Middle frontal gyrus (tissue), 1 donor: ENCODE results near the gene TTC6.

Source experiments
- DNase-seq: peaks from one replicate; pipeline ENCODE4 v3.0.0-alpha.2; 2015; ENCODE audit warnings: low spot score; ENCODE audit errors: extremely low spot score

Gene TTC6

GRCh38 chr14:37595809-37596621 is 586 bp downstream of the TTC6 start:
- DNase-seq, result no peak

DNA sequence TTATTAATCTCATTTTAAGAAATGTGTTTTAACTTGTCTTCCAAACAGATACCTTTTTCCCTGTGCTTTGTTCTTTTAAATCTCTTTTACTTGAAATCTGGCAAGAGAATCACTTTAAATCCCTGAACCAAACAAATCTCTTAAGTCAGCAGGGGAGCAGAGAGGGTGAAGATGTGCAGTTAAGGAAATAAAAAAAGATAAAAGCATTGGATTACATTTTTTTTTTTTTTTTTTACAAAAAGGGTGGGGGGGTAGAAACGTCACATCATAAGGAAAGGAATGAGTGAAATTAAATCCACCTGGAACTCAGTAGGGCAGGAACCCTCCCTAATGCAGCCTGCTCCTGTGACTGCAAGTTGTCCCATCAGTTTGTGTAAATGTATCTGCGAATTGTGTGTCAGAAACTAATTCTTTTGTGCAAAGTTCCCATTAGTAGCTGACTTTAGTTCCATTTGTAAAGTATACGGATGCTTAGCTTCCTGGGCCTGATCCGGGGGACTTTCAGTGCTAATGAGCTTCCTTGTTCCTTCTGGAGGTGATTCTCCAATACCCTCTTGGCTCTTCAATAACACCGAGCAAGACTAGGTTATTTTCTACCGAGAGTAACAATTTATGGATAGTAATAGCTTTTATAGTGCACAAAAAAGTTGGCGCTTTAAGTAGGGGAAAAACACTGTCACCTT is 1.5 kb downstream of the TTC6 start:
- no peak for DNase-seq

GRCh38 chr14:37597538-37597913 is 2.1 kb downstream of the TTC6 start:
- DNase-seq, result no peak

DNA sequence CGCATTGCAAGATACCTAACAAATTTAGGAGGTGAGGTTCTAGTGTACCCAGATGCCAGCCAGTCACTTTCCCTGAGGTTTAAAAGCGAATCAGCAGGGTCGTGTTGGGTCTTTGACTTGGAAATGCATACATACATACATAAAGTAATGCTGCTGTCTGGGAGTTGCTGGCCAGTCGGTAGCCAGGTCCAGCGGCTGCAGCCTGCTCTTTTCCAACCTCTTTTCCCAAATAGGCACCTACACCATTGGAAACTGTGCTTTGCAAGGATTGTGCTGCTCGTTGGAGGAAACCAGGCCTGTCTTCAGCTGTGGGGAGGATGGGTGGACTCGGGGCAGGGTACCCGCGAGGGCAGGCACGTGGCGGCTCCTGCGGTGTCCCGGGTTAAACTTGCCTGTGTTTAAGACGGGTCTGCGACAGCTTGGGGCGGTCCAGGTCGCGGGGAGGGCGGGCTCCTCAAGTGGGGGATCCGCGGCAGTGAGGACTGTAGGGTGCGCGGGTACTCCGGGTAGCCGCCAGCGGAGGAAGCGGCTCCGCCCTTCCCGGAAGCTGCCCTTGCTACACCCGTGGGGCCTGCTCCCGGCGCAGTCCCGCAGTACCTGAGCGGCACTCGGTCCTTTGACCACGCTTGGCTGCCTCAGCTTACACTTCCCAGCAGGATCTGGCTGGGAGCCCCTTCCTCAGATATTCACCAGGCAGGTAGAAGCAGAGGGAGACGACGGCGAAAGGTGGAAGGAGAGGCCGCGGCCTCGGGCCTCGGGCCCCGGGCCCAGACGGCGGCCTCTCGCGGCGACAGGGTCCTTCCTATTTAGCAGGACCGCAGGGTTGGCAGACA is 2.7 kb downstream of the TTC6 start:
- DNase-seq, result no peak

GRCh38 chr14:37598747-37599506 is 3.5 kb downstream of the TTC6 start:
- no peak for DNase-seq

DNA sequence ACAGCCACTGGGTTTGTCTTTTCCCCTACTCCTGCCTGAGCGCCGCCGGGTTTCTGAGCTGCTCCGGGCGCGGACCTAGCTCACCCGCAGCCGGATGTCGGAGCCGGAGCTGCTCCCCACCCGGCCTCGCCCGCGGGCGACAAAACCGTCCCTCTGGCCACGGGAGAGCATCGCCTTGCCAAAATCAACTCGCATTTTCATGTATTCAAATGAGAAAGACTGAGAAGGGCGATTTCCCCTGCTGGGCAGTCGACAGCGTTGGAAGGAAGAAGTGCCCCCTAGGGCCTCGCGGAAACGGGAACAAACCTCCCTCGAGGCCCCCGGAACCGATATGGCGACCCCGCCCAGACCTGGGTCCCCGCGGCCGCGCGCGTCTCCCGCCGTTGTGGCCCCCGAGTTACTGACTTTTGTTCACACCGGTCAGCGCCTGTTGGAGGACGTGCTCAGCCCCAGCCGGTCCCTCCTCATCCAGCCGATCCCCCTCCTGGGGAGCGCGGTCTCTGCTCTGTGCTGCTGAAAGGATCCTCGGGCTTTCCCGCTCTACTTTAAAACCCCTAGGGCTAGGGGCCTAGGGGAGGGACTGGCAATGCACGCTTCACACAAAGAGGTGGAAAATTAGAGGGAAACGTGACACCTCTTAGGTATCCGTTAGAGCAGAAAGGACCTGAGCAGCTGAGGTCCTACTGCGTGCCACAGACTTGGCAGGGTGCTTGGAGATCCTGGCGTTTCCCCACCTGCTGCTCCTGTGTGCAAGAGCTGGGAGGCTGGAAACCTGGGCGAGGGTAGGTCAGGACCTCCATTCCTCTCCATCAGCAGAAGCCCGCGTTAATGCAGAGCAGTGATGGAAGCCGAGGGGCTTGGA is 4.3 kb downstream of the TTC6 start:
- no peak for DNase-seq

- DNase-seq, result no peak
Observed at GRCh38 chr14:37600880-37601741, 5.7 kb downstream of the TTC6 start.

GRCh38 chr14:37601865-37602264 is 6.4 kb downstream of the TTC6 start:
- DNase-seq, result no peak

DNA sequence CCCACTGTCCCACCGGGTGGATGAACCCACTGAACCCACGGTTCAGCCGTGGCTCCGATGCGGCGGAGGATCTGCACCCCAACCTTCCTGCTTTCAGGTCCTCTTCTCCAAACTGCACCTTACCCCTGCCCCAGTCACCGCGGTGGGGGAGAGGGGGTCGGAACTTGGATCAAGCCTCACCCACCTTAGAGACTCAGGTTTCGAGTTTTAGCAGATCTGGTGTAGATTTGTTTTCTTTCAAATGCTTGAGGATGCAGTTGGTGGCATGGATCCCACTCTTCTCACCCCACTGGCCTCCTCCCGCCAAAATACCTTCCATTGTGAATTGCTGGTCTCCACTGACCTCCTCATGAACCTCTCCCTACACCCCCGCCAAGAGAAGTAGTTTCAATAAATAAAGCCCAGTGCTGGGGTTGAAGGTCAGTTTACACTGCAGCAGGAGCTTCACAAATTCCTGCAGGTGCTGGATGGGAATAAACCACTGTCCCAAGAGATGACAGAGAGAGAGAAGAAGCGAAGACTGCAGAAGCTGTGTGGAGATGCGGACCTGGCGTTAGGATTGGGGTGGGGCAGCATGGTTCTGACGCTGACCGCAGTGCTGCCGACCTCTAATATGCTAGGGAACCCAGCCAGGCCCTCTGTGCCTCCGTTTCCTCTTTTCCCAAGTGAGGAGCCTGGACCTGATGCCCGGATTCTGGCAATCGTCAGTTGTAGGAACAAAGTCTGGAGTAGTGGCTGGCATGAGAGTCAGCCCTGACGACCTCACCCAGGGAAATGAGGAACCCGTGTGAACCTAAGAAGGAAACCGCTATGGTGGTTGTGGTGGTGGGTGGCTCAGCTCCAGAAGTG is 7.4 kb downstream of the TTC6 start:
- no peak for DNase-seq

- DNase-seq, result no peak
Observed at GRCh38 chr14:37603688-37604251, 8.3 kb downstream of the TTC6 start.

GRCh38 chr14:37606678-37607077 is 11.2 kb downstream of the TTC6 start:
- DNase-seq, result no peak

- DNase-seq, result no peak
Observed at GRCh38 chr14:37608649-37609048, 13.2 kb downstream of the TTC6 start.

GRCh38 chr14:37610945-37611523 is 15.6 kb downstream of the TTC6 start:
- DNase-seq, result no peak

DNA sequence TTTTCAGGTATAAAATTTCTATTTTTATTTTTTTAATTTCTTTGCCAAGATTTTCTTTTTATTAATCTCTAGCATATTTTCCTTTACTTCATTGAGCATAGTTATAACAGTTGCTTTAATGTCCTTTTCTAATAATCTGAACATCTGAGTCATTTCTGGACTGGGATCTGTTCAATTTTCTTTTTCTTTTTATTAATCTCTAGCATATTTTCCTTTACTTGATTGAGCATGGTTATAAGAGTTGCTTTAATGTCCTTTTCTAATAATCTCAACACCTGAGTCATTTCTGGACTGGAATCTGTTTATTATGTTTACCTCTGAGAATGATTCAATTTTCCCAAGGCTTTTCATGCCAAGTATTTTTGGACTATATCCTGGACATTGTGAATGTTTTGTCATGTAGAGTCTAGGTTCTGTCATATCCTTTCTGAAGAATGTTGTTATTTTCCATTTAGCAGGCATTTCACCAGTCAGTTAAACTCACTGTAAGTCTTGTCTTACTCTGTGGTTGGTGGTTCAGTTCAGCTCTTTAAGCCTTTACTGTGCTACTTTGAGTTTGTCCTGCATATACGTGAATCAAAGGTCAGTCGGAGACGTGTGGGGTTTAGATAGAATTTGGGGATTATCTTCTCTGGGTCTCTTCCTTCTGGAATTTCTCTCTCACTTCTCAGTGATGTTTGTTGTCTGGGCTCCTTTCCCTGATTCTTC is 20.3 kb downstream of the TTC6 start:
- DNase-seq, result no peak

DNA sequence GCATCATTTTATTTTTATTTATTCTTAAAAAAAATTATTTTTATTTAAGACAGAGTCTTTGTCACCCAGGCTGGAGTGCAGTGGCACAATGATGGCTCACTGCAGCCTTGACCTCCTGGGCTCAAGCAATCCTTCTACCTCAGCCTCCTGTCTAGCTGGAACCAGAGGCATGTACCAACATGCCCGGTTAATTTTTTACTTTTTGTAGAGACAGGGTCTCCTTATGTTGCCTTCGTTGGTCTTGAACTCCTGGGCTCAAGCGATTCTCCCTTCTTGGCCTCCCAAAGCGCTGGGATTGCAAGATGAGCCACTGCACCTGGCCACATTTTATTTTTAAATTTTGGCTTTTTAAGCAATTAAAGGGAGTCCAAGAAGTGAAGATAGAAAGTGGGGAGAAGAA is 21.4 kb downstream of the TTC6 start:
- DNase-seq, result no peak

GRCh38 chr14:37617864-37618365 is 22.5 kb downstream of the TTC6 start:
- DNase-seq, result no peak

DNA sequence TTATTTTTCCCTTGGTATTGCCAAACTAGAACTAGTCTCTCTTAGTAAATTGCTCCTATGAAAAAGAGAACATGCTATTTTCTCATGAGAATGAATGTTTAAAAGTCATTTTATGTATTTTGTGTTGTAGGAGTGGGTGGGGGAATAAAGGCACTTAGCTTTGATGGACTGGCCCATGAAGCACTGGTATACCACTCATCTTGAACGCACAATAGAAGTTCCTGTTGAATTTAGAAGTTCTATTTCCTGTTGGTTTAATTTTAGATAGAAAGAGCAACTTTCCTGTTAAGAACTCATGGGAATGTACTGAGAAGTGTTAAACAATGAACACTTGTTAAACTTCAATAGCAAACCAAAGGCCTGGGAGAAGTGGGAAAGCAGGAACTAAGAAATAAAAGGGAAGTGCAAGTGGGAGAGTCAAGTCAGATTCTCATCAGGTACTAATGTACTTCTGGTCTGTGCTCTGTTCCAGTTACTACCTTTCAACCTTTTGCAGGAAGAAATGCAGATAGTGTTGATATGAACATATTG is 23.1 kb downstream of the TTC6 start:
- no peak for DNase-seq
